Stimulated activated CD8-positive, alpha-beta memory T cell treated with anti-CD3 and anti-CD28 coated beads, Interleukin-4, amount 100 ng/mL, for 1 hour (primary cell): ENCODE data around the gene AKAP13.

ENCODE experiments used
- DNase-seq, 2 donors: peaks; one replicate each; pipeline ENCODE4 v3.0.0-alpha.2; 2020; ENCODE audit warnings: low read depth in 2 of 2, low spot score in 1 of 2

The AKAP13 gene

DNA sequence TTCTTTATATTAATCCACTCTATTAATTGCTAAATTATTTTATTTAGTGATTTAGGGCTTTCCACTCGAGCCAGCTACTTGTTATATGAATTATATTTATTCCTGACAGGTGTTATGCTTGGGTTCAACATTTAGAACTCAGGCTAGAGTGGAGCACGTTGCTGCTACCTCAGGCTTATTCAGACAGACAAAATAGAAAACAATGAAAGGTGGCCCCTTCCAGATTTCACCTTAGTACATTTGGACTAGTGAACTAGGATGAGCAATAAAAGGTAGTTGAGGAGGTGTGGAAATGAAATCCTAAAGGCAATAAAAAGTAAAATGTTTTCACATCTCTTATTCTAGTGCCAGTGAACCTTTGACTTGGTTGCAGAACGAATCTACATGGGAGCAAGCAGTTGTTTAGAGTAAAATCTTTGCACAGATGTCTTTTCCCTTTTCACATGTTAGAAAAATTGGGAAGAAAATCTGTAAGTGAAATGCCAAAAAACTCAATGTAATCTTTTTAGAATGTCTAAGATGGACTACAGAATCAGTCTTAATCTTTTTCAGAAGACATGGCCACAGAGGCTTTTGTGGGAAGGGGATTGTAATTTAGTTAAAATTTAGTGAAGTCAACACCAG is 63.8 kb downstream of the AKAP13 start:
- no peak for DNase-seq

GRCh38 chr15:85445361-85445760 is 65.0 kb downstream of the AKAP13 start:
- DNase-seq, result no peak

DNA sequence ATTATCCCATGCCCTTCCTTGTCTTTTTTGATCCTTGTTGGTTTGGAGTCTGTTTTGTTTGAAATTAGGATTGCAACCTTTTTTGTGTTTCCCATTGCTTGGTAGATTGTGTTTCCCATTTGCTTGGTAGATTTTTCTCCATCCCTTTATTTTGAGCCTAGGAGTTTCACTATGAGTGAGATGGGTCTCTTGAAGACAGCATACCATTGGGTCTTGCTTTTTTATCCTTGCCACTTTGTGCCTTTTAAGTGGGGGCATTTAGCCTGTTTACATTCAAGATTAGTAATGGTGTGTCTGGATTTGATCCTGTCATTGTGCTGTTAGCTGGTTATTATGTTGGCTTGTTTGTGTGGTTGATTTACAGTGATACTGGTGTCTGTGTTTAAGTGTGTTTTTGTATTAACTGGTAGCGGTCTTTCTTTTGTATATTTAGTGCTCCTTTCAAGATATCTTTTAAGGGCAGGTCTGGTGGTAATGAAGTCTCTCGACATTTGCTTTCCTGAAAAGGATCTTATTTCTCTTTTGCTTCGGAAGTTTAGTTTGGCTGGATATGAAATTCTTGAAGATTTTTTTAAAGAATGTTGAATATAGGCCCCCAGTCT is 70.8 kb downstream of the AKAP13 start:
- DNase-seq, result no peak

- DNase-seq, result no peak
Observed at GRCh38 chr15:85452436-85452835, 72.0 kb downstream of the AKAP13 start.

DNA sequence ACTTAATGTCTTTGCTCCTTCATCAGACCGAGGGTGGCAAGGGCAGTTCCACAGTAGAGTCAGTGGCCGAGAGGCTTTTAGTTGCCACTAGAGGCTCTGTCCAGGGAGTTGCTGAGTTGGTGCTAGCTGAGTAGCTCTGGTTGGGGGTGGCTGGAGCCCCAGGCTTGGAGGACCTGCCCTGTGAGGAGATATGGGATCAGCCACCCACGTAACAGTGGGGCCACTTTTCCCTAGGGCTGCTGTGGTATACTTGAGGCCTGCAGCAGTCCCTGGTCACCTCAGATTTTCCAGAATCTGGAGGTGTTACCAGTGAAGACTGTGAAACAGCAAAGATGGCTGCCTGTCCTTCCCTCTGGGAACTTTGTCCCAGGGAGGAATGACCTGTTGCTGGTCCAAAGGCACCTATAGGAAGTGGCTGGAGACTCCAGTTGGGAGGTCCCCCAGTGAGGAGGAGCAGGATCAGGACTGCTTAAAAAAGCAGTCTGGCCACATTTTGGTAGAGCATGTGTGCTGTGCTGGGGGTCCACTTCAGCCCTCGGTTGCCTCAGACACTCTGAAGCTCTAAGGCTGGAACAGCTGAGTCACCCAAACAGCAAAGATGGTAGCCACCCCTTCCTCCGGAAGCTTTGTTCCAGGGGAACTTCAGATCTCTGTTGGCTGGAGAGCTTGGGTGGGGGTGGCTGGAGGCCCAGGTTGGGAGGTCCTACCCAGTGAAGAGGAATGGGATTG is 72.9 kb downstream of the AKAP13 start:
- no peak for DNase-seq

- DNase-seq, result no peak
Observed at GRCh38 chr15:85454403-85454802, 74.0 kb downstream of the AKAP13 start.

DNA sequence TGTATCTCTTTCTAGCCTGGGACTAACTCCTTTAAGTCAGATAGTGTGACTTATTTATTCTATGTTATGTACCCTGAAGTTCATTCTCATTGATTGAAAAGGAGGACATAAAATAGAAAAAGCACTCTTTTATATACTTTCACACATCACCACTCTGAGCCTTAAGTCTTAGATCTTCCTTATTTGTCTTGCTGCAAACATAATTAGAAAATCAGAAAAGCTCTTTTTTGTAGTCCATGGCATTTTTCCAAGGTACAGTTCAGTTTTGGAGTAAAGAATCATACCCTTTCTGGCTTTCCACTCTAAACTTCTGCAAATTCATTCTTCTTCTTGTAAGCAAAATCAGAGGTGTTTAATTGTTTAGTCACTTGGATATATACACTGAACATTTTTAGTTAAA is 75.5 kb downstream of the AKAP13 start:
- no peak for DNase-seq

DNA sequence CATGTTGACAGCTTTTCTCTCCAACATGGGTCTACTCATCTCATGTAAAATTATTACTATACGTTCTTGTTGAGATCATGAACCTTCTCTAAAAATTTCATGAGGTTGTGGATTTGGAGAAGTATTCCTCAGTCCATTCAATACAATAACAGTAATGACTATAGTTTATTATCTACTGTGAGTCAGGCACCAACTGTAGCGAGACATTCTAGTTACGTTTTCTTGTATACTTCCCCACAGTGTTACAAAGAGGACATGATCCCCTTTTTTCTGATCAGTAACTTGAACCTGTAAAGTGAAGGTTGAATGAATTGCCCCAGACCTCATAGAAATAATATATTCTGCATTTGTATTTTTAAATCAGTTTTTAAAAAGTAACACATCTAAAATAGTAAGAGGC is 76.4 kb downstream of the AKAP13 start:
- DNase-seq, result no peak

- DNase-seq, result no peak
Observed at GRCh38 chr15:85457392-85457968, 77.1 kb downstream of the AKAP13 start.

GRCh38 chr15:85458764-85459163 is 78.4 kb downstream of the AKAP13 start:
- no peak for DNase-seq

GRCh38 chr15:85462029-85462428 is 81.6 kb downstream of the AKAP13 start:
- DNase-seq, result no peak

DNA sequence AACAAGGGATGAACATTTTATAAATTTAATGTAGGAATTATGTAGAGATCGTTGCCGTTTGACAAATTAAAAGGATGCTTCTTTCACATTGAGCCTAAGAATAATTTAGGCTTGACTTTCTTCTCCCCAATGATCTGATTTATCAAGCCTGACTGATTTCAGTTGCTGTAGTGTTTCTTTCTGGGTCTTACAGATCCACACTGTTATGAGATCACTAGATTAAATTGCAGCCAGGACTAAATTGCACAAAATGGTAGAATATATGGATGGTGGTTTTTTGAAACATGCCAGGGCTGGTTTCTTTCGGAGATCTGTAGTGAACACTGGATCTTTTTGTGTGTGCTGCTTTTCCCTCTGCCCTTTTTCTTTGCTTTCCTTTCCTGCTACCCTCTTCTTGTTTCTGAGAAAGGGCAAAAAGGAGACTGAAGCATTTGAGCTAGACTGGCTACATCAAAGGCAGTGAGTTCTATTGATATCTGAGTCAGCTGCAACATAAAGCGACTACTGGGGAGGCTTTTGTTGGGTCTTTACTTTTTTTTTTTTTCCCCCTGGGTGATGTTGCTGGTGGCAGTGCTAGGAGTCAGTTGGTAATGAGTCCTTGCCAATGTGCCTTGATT is 83.0 kb downstream of the AKAP13 start:
- no peak for DNase-seq

GRCh38 chr15:85463976-85464375 is 83.6 kb downstream of the AKAP13 start:
- no peak for DNase-seq

DNA sequence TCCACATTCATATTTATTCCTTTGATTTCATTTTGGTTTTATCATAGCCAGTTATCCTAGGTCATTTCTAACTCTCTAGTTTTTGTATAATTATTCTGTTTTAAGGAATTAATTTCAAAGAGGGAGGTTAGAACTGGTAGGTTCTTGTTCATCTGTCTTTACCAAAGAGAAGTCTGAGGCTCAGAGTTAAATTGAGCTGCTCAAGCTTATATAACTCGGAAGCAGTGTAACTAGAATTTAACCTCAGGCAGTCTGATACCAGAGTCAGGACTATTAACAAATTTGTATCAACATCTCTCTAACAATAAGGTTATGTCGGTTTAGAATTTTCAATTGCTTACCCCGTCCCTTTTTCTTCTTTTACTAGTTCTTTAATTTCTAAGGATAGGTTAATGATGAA is 84.1 kb downstream of the AKAP13 start:
- no peak for DNase-seq

DNA sequence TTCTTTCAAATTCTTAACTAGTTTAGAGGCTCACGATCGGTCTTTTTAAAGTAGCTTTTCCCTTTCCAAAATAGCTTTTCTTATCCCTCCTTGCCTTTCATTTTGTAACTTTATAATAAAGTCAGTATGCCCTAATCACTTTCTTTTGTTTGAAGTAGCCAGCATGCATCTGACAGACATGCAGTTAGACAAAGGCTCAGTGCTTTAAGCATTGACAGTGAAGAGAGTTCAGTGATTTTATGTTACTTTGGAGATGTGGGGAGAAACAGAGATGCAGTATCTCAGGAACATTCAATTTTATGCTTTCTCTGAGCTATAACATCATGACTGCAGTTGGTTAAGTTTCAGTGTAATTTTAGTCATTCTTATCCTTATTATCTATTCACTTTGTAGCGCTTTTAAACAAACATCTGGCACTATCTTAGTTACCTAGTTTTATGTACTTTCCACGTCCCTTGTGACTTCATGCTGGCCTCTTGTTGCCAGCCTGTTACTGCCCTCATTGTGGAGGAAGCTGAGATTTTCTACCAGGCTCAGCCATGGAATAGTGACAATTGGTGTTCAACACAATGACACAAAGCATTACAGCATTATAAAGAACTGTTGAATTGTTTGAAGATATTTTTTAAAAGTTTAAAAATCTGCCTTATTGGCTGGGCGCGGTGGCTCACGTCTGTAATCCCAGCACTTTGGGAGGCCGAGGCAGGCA is 90.3 kb downstream of the AKAP13 start:
- no peak for DNase-seq

DNA sequence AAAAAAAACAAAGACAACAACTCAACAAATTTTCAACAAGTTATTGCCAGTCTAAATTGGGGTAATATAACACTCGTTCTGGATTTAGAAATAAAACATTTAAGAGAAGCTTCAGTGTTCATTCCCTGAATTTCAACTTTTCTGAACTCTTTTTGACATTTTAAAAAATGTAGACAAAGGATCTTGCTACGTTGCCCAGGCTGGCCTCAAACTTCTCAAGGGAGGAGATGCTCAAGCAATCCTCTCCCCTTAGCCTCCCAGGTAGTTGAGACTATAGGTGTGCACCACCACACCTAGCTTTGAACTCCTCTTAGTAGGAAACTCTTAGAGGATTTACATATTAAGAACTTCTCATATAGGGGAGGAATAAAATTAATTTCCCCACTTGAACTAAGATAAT is 91.9 kb downstream of the AKAP13 start:
- no peak for DNase-seq

GRCh38 chr15:85473455-85473854 is 93.1 kb downstream of the AKAP13 start:
- DNase-seq, result no peak

- DNase-seq, result no peak
Observed at GRCh38 chr15:85474700-85475316, 94.4 kb downstream of the AKAP13 start.

DNA sequence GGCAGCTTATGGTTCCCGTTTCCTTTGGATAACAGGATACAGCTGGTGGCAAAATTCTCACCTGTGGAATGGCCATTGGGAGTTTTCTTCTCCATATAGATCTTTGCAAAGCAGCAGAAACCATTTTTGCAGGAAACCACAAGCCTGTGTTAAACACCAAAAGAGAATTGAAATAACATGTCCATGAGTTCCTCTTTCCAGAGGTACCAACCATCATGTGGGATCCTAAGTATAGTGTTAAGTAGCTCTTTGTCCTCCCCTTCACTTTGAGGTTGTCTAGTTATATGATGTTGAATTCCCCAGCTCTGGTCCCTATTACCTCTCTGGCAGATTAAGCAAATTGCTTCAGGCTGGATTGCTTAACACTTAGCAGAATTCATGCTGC is 94.9 kb downstream of the AKAP13 start:
- no peak for DNase-seq

GRCh38 chr15:85475711-85476110 is 95.3 kb downstream of the AKAP13 start:
- no peak for DNase-seq

- no peak for DNase-seq
Observed at GRCh38 chr15:85477061-85477460, 96.7 kb downstream of the AKAP13 start.
